KMS-11 (cell line): ENCODE data around the gene MYL5.

Experiments
- H2AFZ ChIP-seq: fragments of 200-600 bp; sonication (generic); 2 replicates; pipeline ENCODE4 v1.6.1; 2016; ENCODE audit warnings: antibody characterized with exemption, mixed run types, low read depth
- H3K27ac ChIP-seq: fragments of 200-600 bp; sonication (generic); 2 replicates; pipeline ENCODE4 v1.6.1; 2016; ENCODE audit warnings: mild to moderate bottlenecking, mixed run types
- H3K27me3 ChIP-seq: fragments of 200-600 bp; sonication (generic); 2 replicates; pipeline ENCODE4 v1.6.1; 2017; ENCODE audit warnings: mild to moderate bottlenecking, low read depth, mixed run types, moderate library complexity; ENCODE audit not compliant: insufficient read depth
- H3K36me3 ChIP-seq: fragments of 200-600 bp; sonication (generic); 2 replicates; pipeline ENCODE4 v1.6.1; 2017; ENCODE audit warnings: mild to moderate bottlenecking, mixed run types; ENCODE audit not compliant: insufficient read depth
- H3K4me1 ChIP-seq: fragments of 200-600 bp; sonication (generic); 2 replicates; pipeline ENCODE4 v1.6.1; 2016; ENCODE audit warnings: mild to moderate bottlenecking, low read depth, mixed run types; ENCODE audit not compliant: poor library complexity, severe bottlenecking
- H3K4me2 ChIP-seq: fragments of 200-600 bp; sonication (generic); 2 replicates; pipeline ENCODE4 v1.7.0; 2016; ENCODE audit warnings: mild to moderate bottlenecking, mixed run types
- H3K4me3 ChIP-seq: fragments of 200-600 bp; sonication (generic); IDR thresholded peaks from 2 replicates; pipeline ENCODE4 v1.6.1; 2017; ENCODE audit warnings: low read depth, low read length, mixed read lengths; ENCODE audit not compliant: insufficient read depth
- H3K79me2 ChIP-seq: fragments of 200-600 bp; sonication (generic); 2 replicates; pipeline ENCODE4 v1.6.1; 2016; ENCODE audit warnings: low read depth, mixed run types; ENCODE audit not compliant: insufficient read depth
- H3K9ac ChIP-seq: fragments of 200-600 bp; sonication (generic); 2 replicates; pipeline ENCODE4 v1.6.1; 2016; ENCODE audit warnings: mild to moderate bottlenecking, mixed run types
- H4K20me1 ChIP-seq: fragments of 200-600 bp; sonication (generic); 2 replicates; pipeline ENCODE4 v1.6.1; 2016; ENCODE audit warnings: mild to moderate bottlenecking, mixed run types; ENCODE audit not compliant: insufficient read depth
- TF ChIP-seq, protein P1 (sequence below): fragments of 200-600 bp; sonication (generic); conservative IDR thresholded peaks from 2 replicates; pipeline ENCODE4 v1.6.1; 2017; ENCODE audit warnings: low read depth, mild to moderate bottlenecking, antibody characterized with exemption, low read length, moderate library complexity, mixed read lengths

Gene MYL5

DNA sequence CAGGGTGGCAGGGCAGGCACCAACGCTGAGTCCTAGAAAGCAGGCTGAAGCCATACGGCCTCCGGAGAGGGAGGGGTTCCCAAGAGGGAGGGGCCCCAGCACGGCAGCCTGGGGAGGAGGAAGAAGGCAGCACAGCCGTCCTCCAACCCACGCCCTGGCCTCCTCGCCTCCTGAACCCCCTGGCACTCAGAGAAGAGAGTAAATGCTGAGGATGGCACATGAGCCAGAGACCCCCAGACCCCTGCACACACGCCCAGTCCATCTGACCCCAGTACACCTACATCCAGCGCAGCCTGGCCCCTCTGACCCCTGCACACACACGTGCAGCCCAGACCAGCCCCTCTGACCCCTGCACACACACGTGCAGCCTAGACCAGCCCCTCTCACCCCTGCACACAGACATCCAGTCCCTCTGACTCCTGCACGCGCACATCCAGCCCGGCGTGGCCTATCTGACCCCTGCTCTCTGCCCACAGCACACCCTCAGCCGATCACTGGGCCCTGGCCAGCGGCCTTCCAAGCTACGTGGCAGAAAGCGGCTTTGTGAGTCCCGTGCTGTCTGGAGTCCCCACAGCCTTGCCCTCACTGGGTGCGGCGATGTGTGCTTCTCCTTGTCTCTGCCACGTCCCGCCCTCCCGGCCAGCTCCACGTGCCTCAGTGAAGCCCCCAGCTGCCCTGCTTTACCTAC is 18.7 kb upstream of the MYL5 start:
- no peak overlapping the region for H3K27ac ChIP-seq
- H3K27me3 ChIP-seq: no peaks in the 10 kb centered on the region
- no peaks in the 10 kb centered on the region for H3K4me1 ChIP-seq
- no peak overlapping the region for H3K9ac ChIP-seq
- no peak overlapping the region for H3K4me2 ChIP-seq
- TF ChIP-seq, protein P1, sequence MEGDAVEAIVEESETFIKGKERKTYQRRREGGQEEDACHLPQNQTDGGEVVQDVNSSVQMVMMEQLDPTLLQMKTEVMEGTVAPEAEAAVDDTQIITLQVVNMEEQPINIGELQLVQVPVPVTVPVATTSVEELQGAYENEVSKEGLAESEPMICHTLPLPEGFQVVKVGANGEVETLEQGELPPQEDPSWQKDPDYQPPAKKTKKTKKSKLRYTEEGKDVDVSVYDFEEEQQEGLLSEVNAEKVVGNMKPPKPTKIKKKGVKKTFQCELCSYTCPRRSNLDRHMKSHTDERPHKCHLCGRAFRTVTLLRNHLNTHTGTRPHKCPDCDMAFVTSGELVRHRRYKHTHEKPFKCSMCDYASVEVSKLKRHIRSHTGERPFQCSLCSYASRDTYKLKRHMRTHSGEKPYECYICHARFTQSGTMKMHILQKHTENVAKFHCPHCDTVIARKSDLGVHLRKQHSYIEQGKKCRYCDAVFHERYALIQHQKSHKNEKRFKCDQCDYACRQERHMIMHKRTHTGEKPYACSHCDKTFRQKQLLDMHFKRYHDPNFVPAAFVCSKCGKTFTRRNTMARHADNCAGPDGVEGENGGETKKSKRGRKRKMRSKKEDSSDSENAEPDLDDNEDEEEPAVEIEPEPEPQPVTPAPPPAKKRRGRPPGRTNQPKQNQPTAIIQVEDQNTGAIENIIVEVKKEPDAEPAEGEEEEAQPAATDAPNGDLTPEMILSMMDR: no peak
- H4K20me1 ChIP-seq: no peaks in the 10 kb centered on the region
- H3K4me3 ChIP-seq: no peak overlapping the region
- no peaks in the 10 kb centered on the region for H3K36me3 ChIP-seq
- H2AFZ ChIP-seq: no peak overlapping the region
- no peaks in the 10 kb centered on the region for H3K79me2 ChIP-seq

DNA sequence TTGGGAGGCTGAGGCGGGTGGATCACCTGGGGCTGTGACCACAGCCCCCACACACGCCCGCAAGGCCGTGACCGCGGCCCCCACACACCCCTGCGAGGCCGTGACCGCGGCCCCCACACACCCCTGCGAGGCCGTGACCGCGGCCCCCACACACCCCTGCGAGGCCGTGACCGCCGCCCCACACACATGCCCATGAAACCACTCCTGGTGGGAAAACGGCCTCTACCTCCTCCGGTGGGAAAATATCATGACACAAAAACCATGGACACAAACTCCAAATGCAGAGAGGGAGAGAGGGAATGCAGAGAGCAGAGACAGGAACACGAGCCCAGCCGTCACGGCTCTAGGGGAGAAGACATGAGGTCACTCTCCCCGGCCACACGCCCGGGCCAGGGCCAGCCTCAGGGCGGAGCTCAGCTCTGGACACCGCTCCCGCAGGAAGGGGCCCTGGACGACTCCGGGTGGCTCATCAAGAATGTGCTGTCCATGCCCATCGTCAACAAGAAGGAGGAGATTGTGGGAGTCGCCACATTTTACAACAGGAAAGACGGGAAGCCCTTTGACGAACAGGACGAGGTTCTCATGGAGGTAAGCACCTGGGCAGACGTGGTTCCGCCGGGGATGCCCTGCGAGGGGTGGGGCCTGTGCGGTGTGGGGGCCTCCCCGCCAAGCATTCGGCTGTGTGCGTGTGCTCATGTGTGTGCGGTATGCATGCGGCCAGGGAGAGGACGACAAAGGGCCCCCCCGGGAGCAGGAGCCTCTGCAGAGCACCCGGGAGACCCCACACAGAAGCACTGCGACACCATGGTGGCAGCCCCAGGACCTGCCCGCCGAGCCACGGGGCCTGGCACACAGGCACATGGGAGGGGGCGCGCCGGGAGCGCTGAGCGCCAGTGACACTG is 17.7 kb upstream of the MYL5 start:
- Histone ChIP-seq H3K4me3 (no peak overlapping the region), H2AFZ (no peak overlapping the region), H4K20me1 (no peaks in the 10 kb centered on the region), H3K4me2 (no peak overlapping the region), H3K27me3 (no peaks in the 10 kb centered on the region), H3K4me1 (no peaks in the 10 kb centered on the region), H3K9ac (no peak overlapping the region), H3K79me2 (no peaks in the 10 kb centered on the region), H3K27ac (no peak overlapping the region), H3K36me3 (no peaks in the 10 kb centered on the region)
- TF ChIP-seq, protein P1: no peak

DNA sequence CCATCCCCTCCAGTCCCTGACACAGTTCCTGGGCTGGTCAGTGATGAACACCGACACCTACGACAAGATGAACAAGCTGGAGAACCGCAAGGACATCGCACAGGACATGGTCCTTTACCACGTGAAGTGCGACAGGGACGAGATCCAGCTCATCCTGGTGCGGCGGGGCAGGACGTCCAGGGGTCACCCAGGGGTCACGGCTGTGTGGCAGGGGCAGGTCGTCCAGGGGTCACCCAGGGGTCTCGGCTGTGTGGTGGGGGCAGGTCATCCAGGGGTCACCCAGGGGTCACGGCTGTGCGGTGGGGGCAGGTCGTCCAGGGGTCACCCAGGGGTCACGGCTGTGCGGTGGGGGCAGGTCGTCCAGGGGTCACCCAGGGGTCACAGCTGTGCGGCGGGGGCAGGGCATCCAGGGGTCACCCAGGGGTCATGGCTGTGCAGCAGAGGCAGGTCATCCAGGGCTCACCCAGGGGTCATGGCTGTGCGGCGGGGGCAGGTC is 17.0 kb upstream of the MYL5 start:
- Histone ChIP-seq H3K4me3 (no peak overlapping the region), H3K36me3 (no peaks in the 10 kb centered on the region), H2AFZ (no peak overlapping the region), H3K4me2 (no peak overlapping the region), H3K27me3 (no peaks in the 10 kb centered on the region), H3K9ac (no peak overlapping the region), H3K79me2 (no peaks in the 10 kb centered on the region), H3K4me1 (no peaks in the 10 kb centered on the region), H4K20me1 (no peaks in the 10 kb centered on the region), H3K27ac (no peak overlapping the region)
- TF ChIP-seq, protein P1: no peak

DNA sequence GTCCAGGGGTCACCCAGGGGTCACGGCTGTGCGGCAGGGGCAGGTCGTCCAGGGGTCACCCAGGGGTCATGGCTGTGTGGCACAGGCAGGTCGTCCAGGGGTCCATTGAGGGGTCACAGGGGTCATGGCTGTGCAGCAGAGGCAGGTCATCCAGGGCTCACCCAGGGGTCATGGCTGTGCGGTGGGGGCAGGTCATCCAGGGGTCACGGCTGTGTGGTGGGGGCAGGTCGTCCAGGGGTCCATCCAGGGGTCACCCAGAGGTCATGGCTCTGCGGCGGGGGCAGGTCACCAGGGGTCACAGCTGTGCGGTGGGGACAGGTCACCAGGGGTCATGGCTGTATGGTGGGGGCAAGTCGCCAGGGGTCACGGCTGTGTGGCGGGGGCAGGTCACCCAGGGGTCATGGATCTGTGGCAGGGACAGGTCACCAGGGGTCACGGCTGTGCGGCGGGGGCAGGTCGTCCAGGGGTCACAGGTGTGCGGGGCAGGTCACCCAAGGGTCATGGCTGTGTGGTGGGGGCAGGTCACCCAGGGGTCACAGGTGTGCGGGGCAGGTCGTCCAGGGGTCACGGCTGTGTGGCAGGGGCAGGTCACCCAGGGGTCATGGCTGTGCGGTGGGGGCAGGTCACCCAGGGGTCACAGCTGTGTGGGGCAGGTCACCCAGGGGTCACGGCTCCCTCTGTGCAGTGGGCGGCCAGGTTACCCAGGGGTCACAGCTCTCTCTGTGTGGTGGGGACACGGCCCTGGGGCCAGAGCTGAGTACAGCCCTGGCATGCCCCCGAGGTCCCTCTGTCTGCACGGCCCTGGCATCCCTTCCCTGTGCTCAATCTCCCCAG is 16.3 kb upstream of the MYL5 start:
- Histone ChIP-seq H3K27ac (no peak overlapping the region), H3K4me3 (no peak overlapping the region), H3K27me3 (no peaks in the 10 kb centered on the region), H3K9ac (no peak overlapping the region), H2AFZ (no peak overlapping the region), H3K79me2 (no peaks in the 10 kb centered on the region), H4K20me1 (no peaks in the 10 kb centered on the region), H3K36me3 (no peaks in the 10 kb centered on the region), H3K4me2 (no peak overlapping the region), H3K4me1 (no peaks in the 10 kb centered on the region)
- TF ChIP-seq, protein P1: no peak
